GM19397 (cell line): ENCODE data around the gene TMEM109.

Experiments used
- ATAC-seq: cut with Tn5 transposase; IDR thresholded peaks from one replicate; pipeline ENCODE4 v1.9.1; 2021; ENCODE audit warnings: mild to moderate bottlenecking, moderate library complexity; ENCODE audit not compliant: unreplicated experiment

Gene TMEM109, protein sequence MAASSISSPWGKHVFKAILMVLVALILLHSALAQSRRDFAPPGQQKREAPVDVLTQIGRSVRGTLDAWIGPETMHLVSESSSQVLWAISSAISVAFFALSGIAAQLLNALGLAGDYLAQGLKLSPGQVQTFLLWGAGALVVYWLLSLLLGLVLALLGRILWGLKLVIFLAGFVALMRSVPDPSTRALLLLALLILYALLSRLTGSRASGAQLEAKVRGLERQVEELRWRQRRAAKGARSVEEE

DNA sequence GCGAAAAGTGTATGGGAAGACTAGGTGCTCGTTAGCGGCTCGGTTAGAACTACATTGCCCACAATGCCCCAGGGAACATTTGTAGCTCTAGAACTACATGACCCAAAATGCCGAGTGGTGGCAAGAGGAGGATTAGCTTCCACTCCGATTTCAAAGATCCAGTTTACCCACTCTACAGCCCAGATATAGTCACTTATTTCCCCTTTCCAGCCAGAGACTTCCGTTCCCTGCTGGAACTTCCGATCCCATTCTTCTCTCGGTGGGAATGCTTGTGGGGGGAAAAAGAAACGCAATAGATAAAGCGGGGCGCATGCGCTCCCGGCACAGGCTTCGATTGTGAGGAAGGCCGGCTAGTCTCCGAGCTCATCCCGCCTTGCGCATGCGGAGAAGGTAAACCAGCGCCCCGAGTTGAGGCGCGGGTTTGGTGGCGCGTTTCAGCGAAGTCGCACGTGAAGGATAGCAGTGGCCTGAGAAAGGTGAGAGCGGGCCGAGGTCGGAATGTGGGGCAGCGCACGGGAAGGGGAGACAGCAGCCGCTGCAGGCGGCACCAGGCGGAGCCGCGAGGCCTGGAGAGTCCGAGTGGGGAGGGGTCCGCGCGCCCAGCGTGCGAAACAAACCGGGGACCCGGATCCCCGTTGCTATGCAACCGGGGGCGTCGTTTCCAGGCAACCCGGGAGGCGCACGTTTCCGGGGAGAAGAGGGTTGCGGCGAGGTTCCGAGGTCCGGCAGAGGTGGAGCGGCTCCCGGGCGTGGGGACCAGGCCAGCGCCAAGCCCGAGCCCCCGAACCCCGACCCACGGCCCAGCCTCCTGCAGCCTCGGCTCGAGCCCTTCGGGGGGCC, at the start of gene TMEM109:
TMEM109 (plus strand) TSS at position 366 of the 840 bp plus-strand sequence. CDS start 5,536 bp downstream, outside the sequence.
- ATAC-seq = peak; percentile 40

DNA sequence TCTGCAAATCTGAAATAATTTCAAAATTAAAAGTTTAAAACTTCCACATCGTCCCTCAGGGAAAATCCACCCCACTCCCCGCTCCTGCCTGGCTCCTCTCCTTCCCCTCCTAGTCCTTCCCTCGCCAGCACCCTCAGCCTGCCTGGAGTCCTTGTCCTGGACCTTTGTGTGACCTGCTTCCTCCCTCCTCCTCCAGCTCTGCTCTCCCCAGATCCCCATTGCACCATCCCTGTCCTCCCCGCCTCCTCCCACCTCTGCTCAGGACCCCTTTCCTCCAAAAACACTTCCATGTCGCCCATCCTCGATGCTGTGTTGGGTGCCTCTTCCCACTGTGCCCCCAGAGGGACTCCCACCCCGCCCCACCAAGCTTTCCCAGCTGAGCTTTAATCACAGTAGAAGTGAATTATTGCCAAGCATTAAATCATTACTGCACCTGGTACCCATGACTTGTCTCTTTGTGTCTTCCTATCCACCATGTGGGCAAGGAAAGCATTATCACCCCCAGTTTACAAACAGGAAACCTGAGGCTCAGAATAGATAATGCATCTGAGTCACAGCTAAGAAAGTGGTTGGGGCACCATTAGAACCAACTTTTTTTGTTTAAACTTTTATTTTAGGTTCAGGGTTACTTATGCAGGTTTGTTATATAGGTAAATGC, 49.0 kb upstream of the TMEM109 start:
- ATAC-seq = no peak

GRCh38 chr11:60866911-60867870, 46.8 kb upstream of the TMEM109 start, which contains the start of gene ZP1:
Gene ZP1, plus strand, starts transcription at chr11:60867542. Its CDS starts 20 bp downstream, at chr11:60867562.
- no peak for ATAC-seq

DNA sequence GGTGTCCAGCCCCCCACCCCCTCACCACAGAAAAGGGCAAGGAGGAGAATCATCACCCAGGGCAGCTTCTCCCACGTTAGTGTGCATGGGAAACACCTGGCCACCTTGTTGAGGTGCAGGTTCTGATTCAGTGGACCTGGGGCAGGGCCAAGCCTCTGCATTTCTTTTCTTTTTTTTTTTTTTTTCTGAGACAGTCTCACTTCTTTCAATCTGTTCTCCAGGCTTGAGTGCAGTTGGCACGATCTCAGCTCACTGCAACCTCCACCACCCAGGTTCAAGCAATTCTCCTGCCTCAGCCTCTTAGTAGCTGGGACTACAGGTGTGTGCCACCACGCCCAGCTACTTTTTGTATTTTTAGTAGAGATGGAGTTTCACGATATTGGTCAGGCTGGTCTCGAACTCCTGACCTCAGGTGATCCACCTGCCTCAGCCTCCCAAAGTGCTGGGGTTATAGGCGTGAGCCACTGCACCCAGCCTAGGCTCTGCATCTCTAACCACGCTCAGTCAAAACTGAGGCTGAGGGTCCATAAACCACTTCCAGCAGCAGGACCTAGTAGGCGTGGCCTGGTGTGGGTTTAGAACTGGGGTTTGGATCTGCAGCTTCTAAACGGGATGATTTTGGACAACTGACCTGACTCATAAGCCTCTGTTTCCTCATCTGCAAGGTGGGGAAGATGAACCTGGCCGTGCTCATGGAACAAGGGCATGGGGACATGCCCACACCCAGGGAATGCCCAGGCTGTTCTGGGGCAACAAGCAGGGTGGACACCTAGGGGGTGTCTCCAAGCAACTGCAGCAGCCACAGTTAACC, 45.9 kb upstream of the TMEM109 start:
- ATAC-seq = no peak

DNA sequence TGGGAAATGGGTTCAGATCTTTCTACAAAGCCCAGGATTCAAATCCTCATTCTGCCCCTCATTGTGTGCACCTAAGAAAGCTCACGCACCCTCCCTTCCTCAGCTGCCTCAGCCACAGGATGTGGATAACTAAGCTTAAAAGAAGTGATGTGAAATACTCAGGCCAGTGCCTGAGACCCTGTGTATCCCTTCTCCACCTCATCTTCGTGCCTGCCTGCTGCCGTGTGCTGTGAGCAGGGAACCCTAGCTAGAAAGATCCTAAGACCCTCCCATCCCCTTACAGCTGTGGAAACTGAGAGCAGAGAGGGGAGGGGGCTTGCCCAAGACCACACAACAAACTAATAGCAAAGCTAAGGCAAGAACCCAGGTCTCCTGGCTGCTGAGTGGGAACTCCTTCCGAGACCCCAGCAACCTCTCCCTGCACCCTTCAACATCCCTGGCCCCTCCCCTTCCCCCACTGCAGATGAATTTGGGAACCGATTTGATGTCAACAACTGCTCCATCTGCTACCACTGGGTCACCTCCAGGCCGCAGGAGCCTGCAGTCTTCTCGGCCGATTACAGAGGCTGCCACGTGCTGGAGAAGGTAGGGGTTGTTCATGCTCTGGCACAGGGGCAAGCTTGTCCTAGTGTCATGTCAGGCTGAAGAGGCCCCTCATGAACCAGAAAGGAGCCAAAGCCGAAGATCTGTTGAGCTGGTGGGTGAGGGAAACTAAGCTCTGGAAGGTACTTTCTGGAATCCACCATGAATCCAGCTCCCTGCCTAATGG, 45.1 kb upstream of the TMEM109 start:
- ATAC-seq = no peak

GRCh38 chr11:60869451-60869825, 44.5 kb upstream of the TMEM109 start:
- ATAC-seq = no peak

GRCh38 chr11:60870276-60870675, 43.7 kb upstream of the TMEM109 start:
- no peak for ATAC-seq

GRCh38 chr11:60870733-60871377, 43.1 kb upstream of the TMEM109 start:
- no peak for ATAC-seq

DNA sequence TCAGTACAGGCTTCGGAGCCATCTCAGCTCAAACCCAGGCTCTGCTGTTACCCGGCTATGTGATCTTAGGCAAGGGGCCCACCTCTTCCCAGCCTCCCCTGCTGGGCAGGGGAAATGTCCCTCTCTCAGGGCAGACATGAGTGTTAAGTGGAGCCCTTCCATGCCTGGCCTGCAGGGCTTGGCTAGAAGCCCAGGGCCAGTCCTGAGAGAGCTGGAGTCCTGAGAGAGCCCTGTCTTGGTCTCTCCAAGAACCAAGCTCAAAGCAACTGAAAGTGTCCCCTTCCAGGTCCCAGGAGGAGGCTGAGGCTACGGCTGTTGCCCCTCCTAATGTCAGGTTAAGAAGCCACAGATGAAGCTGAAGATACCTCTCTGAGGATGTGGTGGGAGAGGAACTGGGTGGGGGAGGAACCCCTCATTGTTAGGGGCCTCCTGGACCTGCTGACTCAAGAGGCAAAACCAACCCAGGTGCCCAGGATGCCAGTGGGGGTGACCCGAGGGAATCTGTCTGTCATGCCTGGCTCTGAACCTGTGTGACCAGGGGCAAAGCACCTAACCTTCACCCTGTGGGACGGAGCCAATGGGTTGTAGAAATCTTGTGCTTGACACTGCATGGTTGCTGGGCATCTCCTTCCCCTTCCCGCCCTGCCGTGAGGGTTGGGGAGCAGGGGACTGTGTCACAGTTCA, 42.4 kb upstream of the TMEM109 start:
- ATAC-seq = no peak

DNA sequence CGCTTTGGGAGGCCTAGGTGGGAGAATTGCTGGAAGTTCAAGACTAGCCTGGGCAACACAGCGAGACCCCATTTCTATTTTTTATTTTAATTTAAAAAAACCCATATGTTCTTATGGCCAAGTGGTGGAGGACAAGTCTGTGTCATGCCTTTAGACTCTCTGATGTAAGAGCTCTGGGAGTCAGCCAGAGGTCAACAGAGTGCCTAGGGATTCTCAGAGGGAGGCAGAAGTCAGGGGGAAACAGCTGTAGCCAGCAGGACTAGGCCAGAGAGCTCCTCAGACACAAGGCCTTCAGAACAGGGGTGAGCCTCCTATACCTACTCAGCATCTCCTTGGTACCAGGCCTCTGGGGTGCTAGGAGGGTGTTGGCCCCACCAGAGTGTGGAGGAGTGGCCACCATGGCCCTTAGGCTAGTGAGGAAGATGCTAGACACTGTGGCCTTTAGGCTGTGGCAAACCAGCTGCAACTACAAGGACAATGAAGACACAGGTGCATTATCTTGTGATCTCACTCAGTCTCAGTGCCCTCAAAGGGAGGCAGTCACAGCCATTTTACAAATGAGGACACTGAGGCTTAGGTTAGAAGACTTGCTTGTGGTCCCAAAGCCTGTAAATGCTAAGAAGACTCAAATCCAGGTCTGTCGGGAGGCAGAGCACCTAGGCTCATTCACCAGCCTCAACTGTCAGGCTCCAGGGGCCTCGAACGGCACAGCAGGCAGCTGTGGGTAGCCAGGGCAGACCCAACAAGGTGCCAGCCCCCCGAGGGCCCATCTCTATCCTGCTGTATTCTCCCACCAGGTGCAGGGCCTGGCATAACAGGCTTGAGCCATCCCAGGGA, 41.6 kb upstream of the TMEM109 start:
- ATAC-seq = no peak

GRCh38 chr11:60872961-60873524, 40.9 kb upstream of the TMEM109 start:
- no peak for ATAC-seq

DNA sequence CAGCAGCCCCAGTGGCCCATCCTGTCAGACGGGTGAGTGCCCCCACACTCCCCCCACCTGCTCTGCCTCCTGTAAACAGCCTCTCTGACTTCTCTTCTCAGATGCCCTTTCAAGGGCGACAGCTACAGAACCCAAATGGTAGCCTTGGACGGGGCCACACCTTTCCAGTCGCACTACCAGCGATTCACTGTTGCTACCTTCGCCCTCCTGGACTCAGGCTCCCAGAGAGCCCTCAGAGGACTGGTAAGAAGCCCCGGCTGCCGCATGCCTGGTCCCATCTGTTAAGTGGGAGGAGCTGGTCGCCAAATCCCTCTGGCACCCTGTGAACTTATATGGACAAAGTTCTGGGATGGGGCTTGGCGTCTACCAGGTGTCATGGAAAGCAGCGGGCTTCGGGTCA, 40.4 kb upstream of the TMEM109 start:
- no peak for ATAC-seq

DNA sequence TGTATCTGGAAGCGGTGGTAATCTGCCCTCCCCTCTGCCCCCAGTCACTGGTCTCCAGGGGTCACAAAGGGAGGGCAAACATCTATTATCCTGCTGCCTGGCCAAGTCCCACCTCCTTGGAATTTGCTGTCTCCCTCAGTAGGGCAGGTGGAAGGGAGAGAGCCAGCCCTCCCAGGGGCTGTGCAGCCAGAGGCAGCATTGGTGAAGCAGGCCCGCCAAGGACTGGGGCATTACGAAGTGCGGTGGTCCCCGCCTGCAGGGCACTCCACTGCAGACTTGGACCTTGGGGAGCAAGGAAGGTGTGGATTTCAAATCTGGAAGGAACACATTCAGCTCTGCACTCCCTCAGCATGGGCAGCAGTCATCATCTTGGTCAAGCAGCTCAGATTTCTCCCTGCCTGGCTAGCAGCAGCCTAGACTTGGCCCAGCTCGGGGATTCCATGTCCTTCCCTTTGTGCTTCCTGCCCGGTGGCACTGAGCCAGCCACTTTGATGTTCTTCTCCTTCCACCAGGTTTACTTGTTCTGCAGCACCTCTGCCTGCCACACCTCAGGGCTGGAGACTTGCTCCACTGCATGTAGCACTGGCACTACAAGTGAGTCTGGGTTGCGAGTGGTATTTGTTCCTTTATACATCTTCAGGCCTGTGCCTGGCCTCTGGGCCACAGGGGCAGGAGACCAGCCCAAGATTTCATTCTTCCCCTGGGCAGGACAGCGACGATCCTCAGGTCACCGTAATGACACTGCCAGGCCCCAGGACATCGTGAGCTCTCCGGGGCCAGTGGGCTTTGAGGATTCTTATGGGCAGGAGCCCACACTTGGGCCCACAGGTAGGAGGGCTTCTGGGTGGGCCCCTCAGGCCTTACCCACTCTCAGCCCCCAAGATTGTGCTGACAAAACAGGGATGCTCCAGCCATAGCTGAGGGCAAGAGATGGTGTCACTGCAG, 39.3 kb upstream of the TMEM109 start:
- ATAC-seq = no peak

DNA sequence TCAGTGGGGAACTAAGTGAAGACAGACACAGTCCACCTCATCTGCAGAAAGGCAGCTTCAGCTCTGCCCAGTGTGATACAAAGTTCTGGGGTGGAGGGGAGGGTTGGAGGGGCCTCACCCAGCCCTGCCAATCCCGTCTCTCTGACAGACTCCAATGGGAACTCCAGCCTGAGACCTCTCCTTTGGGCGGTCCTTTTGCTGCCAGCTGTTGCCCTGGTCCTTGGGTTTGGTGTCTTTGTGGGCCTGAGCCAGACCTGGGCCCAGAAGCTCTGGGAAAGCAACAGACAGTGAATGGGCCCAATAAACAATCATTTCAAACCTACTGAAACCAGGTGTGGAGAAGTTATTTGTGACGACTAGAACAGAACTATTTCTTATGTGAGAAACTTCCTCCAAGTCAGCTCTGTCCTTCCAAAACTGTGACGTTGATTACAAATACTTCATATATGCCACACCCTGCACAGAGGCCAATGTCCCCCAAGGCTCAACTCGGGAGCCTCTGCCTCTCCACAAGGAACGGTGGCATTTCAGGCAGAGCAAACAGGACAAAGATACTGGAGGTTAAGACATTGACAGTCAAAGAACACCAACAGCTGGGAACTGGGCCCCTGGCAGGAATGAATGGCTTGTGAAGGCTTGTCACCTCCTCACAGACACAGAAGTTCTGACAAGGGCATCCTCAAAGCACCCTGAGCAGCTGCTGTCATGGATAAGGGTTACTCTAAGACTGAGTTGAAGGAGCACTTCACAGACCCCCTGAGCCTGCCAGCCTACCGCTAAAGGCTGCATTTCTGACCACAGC, 38.4 kb upstream of the TMEM109 start:
- no peak for ATAC-seq

- ATAC-seq = no peak
Observed at GRCh38 chr11:60876168-60876485, 37.8 kb upstream of the TMEM109 start.
